Hepatocyte (in vitro differentiated cells): ENCODE results near the gene CDK15. TPM values are rescaled to one million over a fixed set of nuclear protein-coding genes. Genes with fewer than 3 reads are reported as not detected.

ENCODE experiments used
- DNase-seq: peaks from one replicate; pipeline ENCODE4 v3.0.0-alpha.2; 2016; ENCODE audit warnings: low spot score
- H2AFZ ChIP-seq: fragments of 200-600 bp; sonication (generic); 2 replicates; pipeline ENCODE4 v1.6.0; 2016; ENCODE audit warnings: antibody characterized with exemption, mild to moderate bottlenecking
- H3K27ac ChIP-seq: fragments of 200-600 bp; sonication (generic); 2 replicates; pipeline ENCODE4 v1.5.1; 2016; ENCODE audit warnings: mild to moderate bottlenecking
- H3K27me3 ChIP-seq: fragments of 200-600 bp; sonication (generic); 2 replicates; pipeline ENCODE4 v1.6.1; 2016
- H3K36me3 ChIP-seq: fragments of 200-600 bp; sonication (generic); replicated peaks from 2 replicates; pipeline ENCODE4 v1.5.1; 2016; ENCODE audit warnings: low read depth; ENCODE audit not compliant: insufficient read depth
- H3K4me1 ChIP-seq: fragments of 200-600 bp; sonication (generic); 2 replicates; pipeline ENCODE4 v1.5.1; 2016; ENCODE audit warnings: mild to moderate bottlenecking, moderate library complexity; ENCODE audit not compliant: insufficient read depth
- H3K4me2 ChIP-seq: fragments of 200-600 bp; sonication (generic); 2 replicates; pipeline ENCODE4 v1.6.0; 2016
- H3K4me3 ChIP-seq: fragments of 200-600 bp; sonication (generic); 2 replicates; pipeline ENCODE4 v1.5.1; 2016; ENCODE audit warnings: mild to moderate bottlenecking
- H3K79me2 ChIP-seq: fragments of 200-600 bp; sonication (generic); 2 replicates; pipeline ENCODE4 v1.6.0; 2017; ENCODE audit warnings: mild to moderate bottlenecking
- H3K9me2 ChIP-seq: fragments of 200-600 bp; sonication (generic); replicated peaks from 2 replicates; pipeline ENCODE4 v1.6.0; 2017; ENCODE audit warnings: mild to moderate bottlenecking; ENCODE audit not compliant: insufficient read depth
- H3K9me3 ChIP-seq: fragments of 200-600 bp; sonication (generic); 2 replicates; pipeline ENCODE4 v1.5.1; 2016; ENCODE audit warnings: low read depth, mild to moderate bottlenecking
- H4K20me1 ChIP-seq: fragments of 200-600 bp; sonication (generic); 2 replicates; pipeline ENCODE4 v1.6.0; 2016; ENCODE audit warnings: mild to moderate bottlenecking; ENCODE audit not compliant: insufficient read depth, poor library complexity, severe bottlenecking
- CTCF ChIP-seq: fragments of 200-600 bp; sonication (generic); IDR thresholded peaks from 2 replicates; pipeline ENCODE4 v1.5.1; 2016; ENCODE audit warnings: antibody characterized with exemption, mild to moderate bottlenecking; ENCODE audit not compliant: poor library complexity
- EZH2 ChIP-seq: fragments of 200-600 bp; sonication (generic); IDR thresholded peaks from 2 replicates; pipeline ENCODE4 v1.6.1; 2016; ENCODE audit warnings: antibody characterized with exemption, mild to moderate bottlenecking, borderline replicate concordance
- EZH2phosphoT487 ChIP-seq: fragments of 200-600 bp; sonication (generic); IDR thresholded peaks from one replicate; pipeline ENCODE4 v1.6.1; 2018; ENCODE audit warnings: antibody characterized with exemption, mild to moderate bottlenecking, low read depth, moderate library complexity; ENCODE audit not compliant: unreplicated experiment, severe bottlenecking
- WGBS: methylation state at CpG from one replicate; pipeline ENCODE4 v1.1.6; 2016; ENCODE audit warnings: low lambda C conversion rate; ENCODE audit errors: missing lambda C conversion rate; 5-methylcytosine and 5-hydroxymethylcytosine counted together
- polyA plus RNA-seq: library from polyadenylated mRNA; unstranded; fragments of >200 nt; fragmentation: Nextera tagmentation; extraction: Ambion mirVana; gene quantifications from 2 replicates; pipeline ENCODE4 v1.2.1, GENCODE V29; 2016
- total RNA-seq: library from RNA; depleted of rRNA; stranded (reverse); fragments of >200 nt; gene quantifications from 2 replicates; pipeline ENCODE4 v1.2.3, GENCODE V29; 2014

CDK15 gene
- total RNA-seq (0.80 and 4.0 TPM in 2 replicates), polyA plus RNA-seq (0.17 and 1.2 TPM in 2 replicates)

DNA sequence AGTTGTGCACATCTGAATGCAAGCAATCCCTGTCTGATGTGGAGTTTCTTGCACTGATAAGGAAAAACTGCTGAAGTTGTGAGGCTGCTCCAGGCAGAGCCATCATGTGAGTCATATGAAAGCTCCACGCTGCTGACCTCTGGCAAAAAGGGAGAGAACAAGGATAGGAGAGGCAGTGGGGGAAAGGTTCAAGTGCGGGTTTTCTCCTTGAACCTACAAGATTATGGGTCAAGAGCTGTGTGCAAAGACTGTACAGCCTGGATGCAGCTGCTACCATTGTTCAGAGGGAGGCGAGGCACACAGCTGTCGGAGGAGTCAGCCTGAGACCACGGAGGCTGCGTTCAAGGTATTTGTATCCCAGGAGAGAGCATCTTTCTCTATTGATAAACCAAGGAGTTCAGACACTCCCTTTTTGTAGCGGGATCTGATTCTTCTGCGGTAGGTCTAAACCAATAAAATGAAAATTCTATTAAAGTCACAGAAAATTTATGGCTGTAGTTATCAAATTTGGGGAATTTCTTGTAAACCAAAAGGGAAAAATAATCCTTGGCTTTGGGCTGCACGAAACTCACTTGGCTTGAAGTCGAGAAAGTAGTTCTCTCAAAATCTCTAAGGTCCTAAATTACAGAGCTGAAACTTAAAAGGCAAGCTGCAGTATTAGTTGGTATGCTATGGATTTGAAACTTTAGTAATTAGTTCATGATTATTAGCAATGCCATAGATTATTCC lies at the start of gene CDK15:
TSS of gene CDK15 (plus strand) at position 96 of the 729 bp plus-strand sequence. CDS start at position 224, 128 bp downstream.
- H3K4me3 ChIP-seq: no peak within 1 kb of the TSS
- H3K36me3 ChIP-seq: no peaks in the 10 kb centered on the region
- peak within 1 kb of the TSS; percentile 63 for H3K4me2 ChIP-seq
- peak; percentile 68 for DNase-seq
- no peaks in the 10 kb centered on the region for H4K20me1 ChIP-seq
- no peaks in the 10 kb centered on the region for H3K79me2 ChIP-seq
- H2AFZ ChIP-seq: no peak within 1 kb of the TSS
- TF ChIP-seq CTCF: no peak
- no peak for TF ChIP-seq EZH2phosphoT487
- TF ChIP-seq EZH2: no peak
- H3K9me3 ChIP-seq: no peaks in the 10 kb centered on the region
- H3K4me1 ChIP-seq: peaks cover 34% of the 10 kb centered on the region
- peak within 1 kb of the TSS; percentile 74 for H3K27ac ChIP-seq
- no peaks in the 10 kb centered on the region for H3K9me2 ChIP-seq
- WGBS: 32% methylated on average over 10 of the region's 10 CpGs
- H3K27me3 ChIP-seq: no peaks in the 10 kb centered on the region

- H3K9me2 ChIP-seq: no peaks in the 10 kb centered on the region
- peak; percentile 15 for DNase-seq
- H3K9me3 ChIP-seq: no peaks in the 10 kb centered on the region
- H3K4me1 ChIP-seq: no peaks in the 10 kb centered on the region
- peak overlapping the region; percentile 53 for H3K4me2 ChIP-seq
- H3K4me3 ChIP-seq: no peak overlapping the region
- no peak overlapping the region for H2AFZ ChIP-seq
- WGBS: 32% methylated on average over 1 of the region's 1 CpG
- H3K27ac ChIP-seq: peak overlapping the region; percentile 27
- H3K79me2 ChIP-seq: no peaks in the 10 kb centered on the region
- no peaks in the 10 kb centered on the region for H4K20me1 ChIP-seq
- TF ChIP-seq EZH2phosphoT487: no peak
- no peak for TF ChIP-seq CTCF
- no peak for TF ChIP-seq EZH2
- H3K27me3 ChIP-seq: no peaks in the 10 kb centered on the region
- H3K36me3 ChIP-seq: no peaks in the 10 kb centered on the region
Measured at GRCh38 chr2:201758234-201758633, 48.1 kb upstream of the CDK15 start.

DNA sequence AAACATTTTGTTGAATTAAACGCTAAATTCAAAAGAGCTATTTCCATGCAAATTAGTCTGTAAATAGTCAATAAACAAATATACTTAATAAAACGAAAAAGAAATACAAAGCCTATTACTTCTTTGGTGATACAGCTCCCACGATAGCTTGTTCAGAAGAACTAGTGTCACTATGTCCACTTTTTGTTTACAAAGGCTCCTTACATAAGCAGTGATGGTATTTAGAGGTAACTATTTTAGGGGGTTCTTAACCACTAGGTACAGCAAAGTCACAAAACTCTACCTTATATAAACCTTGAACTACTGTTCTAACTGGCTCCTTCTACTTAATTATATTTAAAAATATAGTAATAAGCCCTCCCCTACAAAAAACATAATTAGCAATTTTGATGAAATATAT lies 47.5 kb upstream of the CDK15 start:
- Histone ChIP-seq H3K27ac (peak overlapping the region; percentile 27), H3K4me1 (no peaks in the 10 kb centered on the region), H3K36me3 (no peaks in the 10 kb centered on the region), H4K20me1 (no peaks in the 10 kb centered on the region), H3K79me2 (no peaks in the 10 kb centered on the region), H3K27me3 (no peaks in the 10 kb centered on the region), H3K4me2 (peak overlapping the region; percentile 53), H3K4me3 (no peak overlapping the region), H3K9me3 (no peaks in the 10 kb centered on the region), H3K9me2 (no peaks in the 10 kb centered on the region), H2AFZ (no peak overlapping the region)
- no peak for DNase-seq
- TF ChIP-seq CTCF (no peak), EZH2phosphoT487 (no peak), EZH2 (no peak)
- 81% methylated on average over 3 of the region's 3 CpGs for WGBS
